Heart right ventricle (tissue), 16 donors: ENCODE measurements around the gene IRX5. TPM values are rescaled to one million over a fixed set of nuclear protein-coding genes. Genes with fewer than 3 reads are reported as not detected.

Experiments
- ATAC-seq, 8 donors: fragments of 200-7000 bp; cut with Tn5 transposase; one replicate each; pipeline ENCODE4 v1.9.1; 2020; ENCODE audit warnings: mild to moderate bottlenecking in 8 of 8, moderate library complexity in 8 of 8, moderate number of reproducible peaks in 1 of 8
- DNase-seq, 2 donors: peaks; one replicate each; pipeline ENCODE4 v3.0.0-alpha.2; 2020
- H3K27ac ChIP-seq, 10 donors: fragments of 200-600 bp; sonication (generic) in 2 of 10; one replicate each; pipeline versions ENCODE4 v1.5.0 to v1.8.0; 2020 to 2022; ENCODE audit warnings: mild to moderate bottlenecking in 3 of 10
- H3K27me3 ChIP-seq, 7 donors: fragments of 200-600 bp; one replicate each; pipeline ENCODE4 v1.8.0; 2021 to 2022; ENCODE audit warnings: mild to moderate bottlenecking in 2 of 7
- H3K36me3 ChIP-seq, 9 donors: fragments of 200-600 bp; sonication (generic) in 1 of 9; one replicate each; pipeline versions ENCODE4 v1.5.0 to v1.8.0; 2020 to 2022; ENCODE audit warnings: mild to moderate bottlenecking in 2 of 9
- H3K4me1 ChIP-seq, 9 donors: fragments of 200-600 bp; sonication (generic) in 1 of 9; one replicate each; pipeline versions ENCODE4 v1.5.0 to v1.8.0; 2020 to 2022; ENCODE audit warnings: mild to moderate bottlenecking in 4 of 9
- H3K4me3 ChIP-seq, 10 donors: fragments of 200-600 bp; sonication (generic) in 2 of 10; one replicate each; pipeline versions ENCODE4 v1.5.0 to v1.8.0; 2020 to 2022; ENCODE audit warnings: mild to moderate bottlenecking in 7 of 10, moderate library complexity in 2 of 10
- H3K9me3 ChIP-seq, 11 donors: fragments of 200-600 bp in 10 of 11; sonication (generic) in 2 of 11; one replicate each; pipeline versions ENCODE4 v1.5.0 to v1.8.0; 2013 to 2022; ENCODE audit warnings: mild to moderate bottlenecking in 2 of 11, control low read depth in 1 of 11, moderate library complexity in 1 of 11
- CTCF ChIP-seq, 9 donors: fragments of 200-600 bp; sonication (generic) in 2 of 9; IDR thresholded peaks; one replicate each; pipeline versions ENCODE4 v1.5.0 to v1.8.0; 2021 to 2022; ENCODE audit warnings: antibody characterized with exemption in 9 of 9, mild to moderate bottlenecking in 5 of 9, moderate library complexity in 1 of 9
- WGBS, 2 donors: extraction: QIAGEN DNeasy Blood & Tissue Kit; methylation state at CpG; one replicate each; pipeline ENCODE4 v1.1.7; 2013; ENCODE audit warnings: inconsistent platforms in 1 of 2; 5-methylcytosine and 5-hydroxymethylcytosine counted together
- intact Hi-C, 10 donors: fragments of 100-400 bp; cut with DNase I; formaldehyde crosslinking; loops; one replicate each; pipeline versions ENCODE4 v1.11.1 to v1.14.2; 2022
- polyA plus RNA-seq, 2 donors: library from polyadenylated mRNA; stranded (reverse); fragments of 200-250 nt; gene quantifications; one replicate each; pipeline ENCODE4 v1.2.3, GENCODE V29; 2013
- total RNA-seq, 10 donors: library from RNA; stranded (reverse); fragmentation: NEBNext Ultra II Directional in 3 of 10; extraction: Animal tissue kit (Norgen Biotek cat#: 25700) in 3 of 10; gene quantifications; one replicate each; pipeline versions ENCODE4 v1.2.1 to v1.2.4, GENCODE V29; 2021 to 2023
- donor health status: Arrhythmogenic right ventricular cardiomyopathy.
- donor health status: ischemic (EF 13 %, LVEDD 7.1; RV severe dilation, severe dysfunction).
- donor health status: healthy with polysubstance abuse.
- donor health status: DM: no; HTN: yes; CAD: no.
- donor health status: DM: no; HTN: no; CAD: no.
- donor health status: ischemic (EF 25% LVEDD 6.9; RV normal size, moderate dysfunction).
- donor health status: ischemic (EF 25% LVEDD 5.7; RV mildly dilated, moderate dysfunction).
- donor health status: healthy.
- donor health status: DM: yes; HTN: yes; CAD: no.
- donor health status: Ischemic cardiomyopathy.
- donor health status: ischemic (EF 35%, LVEDD 5.7; RV mildly dilated, moderate dysfunction).
- donor health status: nonischemic (EF 11% LVEDD 7.7; RV severe dilation, severe dysfunction).
- donor health status: DM: yes; HTN: yes; CAD: no.
- donor health status: PGD.
- donor health status: ischemic (EF 29% LVEDD 5.4; RV normal size, mild dysfunction).
- donor health status: nonischemic (EF 23%, LVEDD 6.1; RV moderate dilation, normal function).

Gene IRX5
- total and polyA plus RNA-seq, 12 donors = 3.7 to 39.8 (median 22.9) TPM

GRCh38 chr16:54968011-54968410 is 37.3 kb downstream of the IRX5 start:
- TF ChIP-seq CTCF (IDR thresholded peaks at IDR 0.05) = no peak
- no peak overlapping the region for H3K4me3 ChIP-seq
- H3K27me3 ChIP-seq = no peaks in the 10 kb centered on the region
- no peaks in the 10 kb centered on the region for H3K4me1 ChIP-seq
- no peaks in the 10 kb centered on the region for H3K36me3 ChIP-seq
- no peaks in the 10 kb centered on the region for H3K9me3 ChIP-seq
- ATAC-seq = no peak
- no peak for DNase-seq
- no peak overlapping the region for H3K27ac ChIP-seq
- intact Hi-C loops = no loop called here

DNA sequence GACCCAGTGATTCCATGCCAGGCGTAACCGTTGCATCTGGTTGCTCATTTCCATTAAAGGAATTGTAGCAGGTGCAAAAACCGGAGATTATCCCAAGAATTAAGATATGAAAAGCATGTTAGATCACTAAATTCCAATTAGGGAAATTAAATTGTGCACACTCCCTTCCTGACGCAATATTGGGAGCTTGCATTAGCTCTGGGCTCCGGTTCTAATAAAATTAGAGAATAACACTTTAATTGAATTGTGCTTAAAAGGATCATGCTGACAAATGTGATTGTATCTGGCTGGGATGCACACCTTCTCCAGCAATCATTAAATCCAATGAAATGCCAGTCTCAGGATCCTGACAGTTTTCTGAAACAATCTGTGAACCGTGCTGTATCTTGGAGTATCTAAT is 38.1 kb downstream of the IRX5 start:
- TF ChIP-seq CTCF (IDR thresholded peaks at IDR 0.05) = no peak
- Histone ChIP-seq H3K9me3 (no peaks in the 10 kb centered on the region), H3K27ac (no peak overlapping the region), H3K27me3 (no peaks in the 10 kb centered on the region), H3K4me1 (no peaks in the 10 kb centered on the region), H3K36me3 (no peaks in the 10 kb centered on the region), H3K4me3 (no peak overlapping the region)
- intact Hi-C loops = no loop called here
- 78 to 85% methylated on average over 6 of the region's 6 CpGs for whole genome bisulfite sequencing, 2 donors
- ATAC-seq = no peak
- DNase-seq = no peak

GRCh38 chr16:54970016-54970415 is 39.4 kb downstream of the IRX5 start:
- TF ChIP-seq CTCF (IDR thresholded peaks at IDR 0.05) = no peak
- Histone ChIP-seq H3K4me3 (no peak overlapping the region), H3K4me1 (no peaks in the 10 kb centered on the region), H3K36me3 (no peaks in the 10 kb centered on the region), H3K27me3 (no peaks in the 10 kb centered on the region), H3K9me3 (no peaks in the 10 kb centered on the region), H3K27ac (no peak overlapping the region)
- DNase-seq = no peak
- WGBS, 2 donors = 90% methylated on average over 5 of the region's 5 CpGs
- intact Hi-C loops = no loop called here
- ATAC-seq = no peak

GRCh38 chr16:54974367-54974766 is 43.7 kb downstream of the IRX5 start:
- TF ChIP-seq CTCF (IDR thresholded peaks at IDR 0.05) = no peak
- Histone ChIP-seq H3K27ac (no peak overlapping the region), H3K4me3 (no peak overlapping the region), H3K36me3 (no peaks in the 10 kb centered on the region), H3K27me3 (no peaks in the 10 kb centered on the region), H3K9me3 (no peaks in the 10 kb centered on the region), H3K4me1 (no peaks in the 10 kb centered on the region)
- intact Hi-C loops = no loop called here
- ATAC-seq (no peak), DNase-seq (no peak)
- WGBS, 2 donors = 69 to 81% methylated on average over 5 of the region's 5 CpGs
